Measurements from ENCODE around the gene RBMY1J. TPM values are rescaled to one million over a fixed set of nuclear protein-coding genes. Genes with fewer than 3 reads are reported as not detected.
"Not testable (repeated sequence)": the region's sequence is repeated elsewhere in the genome, so short reads cannot be mapped to it uniquely, and the experiment has no call there.

RBMY1J gene
- total RNA-seq (2022) (not detected in 2 replicates), Bru-seq, nascent RNA (not detected), BruChase-seq, experiment 1, labeled RNA remaining after a 6-hour chase (not detected), BruChase-seq, experiment 2, labeled RNA remaining after a 2-hour chase (not detected)
- long read RNA-seq = 0 reads

GRCh38 chrY:22403110-22403509 is at the start of gene RBMY1J:
TSS of gene RBMY1J (plus strand) at chrY:22403410. CDS start at chrY:22405448, 2,038 bp downstream.
- not testable (repeated sequence) for BruUV-seq (replicated peaks)

GRCh38 chrY:22367416-22367815 is 35.8 kb upstream of the RBMY1J start:
- intact Hi-C loops (cut with micrococcal nuclease; ENCODE audit: unreplicated experiment) = no loop called here
- Mint-ChIP-seq H3K4me3 (ENCODE audit: low read depth, unreplicated experiment) (no peak overlapping the region), H3K27ac (ENCODE audit: unreplicated experiment) (no peak overlapping the region), H3K36me3 (ENCODE audit: insufficient read depth, unreplicated experiment) (no peaks in the 10 kb centered on the region), H3K27me3 (ENCODE audit: unreplicated experiment) (no peaks in the 10 kb centered on the region), H3K9me3 (ENCODE audit: low read depth, unreplicated experiment) (no peaks in the 10 kb centered on the region), H3K4me1 (ENCODE audit: low read depth, unreplicated experiment) (no peaks in the 10 kb centered on the region)
- TF ChIP-seq CTCF (IDR thresholded peaks at IDR 0.05; ENCODE audit: unreplicated experiment) = no peak
- BruUV-seq (replicated peaks) = no TSS peak
- no peak for DNase-seq
- CTCF ChIA-PET = no interaction called here

More at GRCh38 chrY:22403110-22403509, at the start of gene RBMY1J:
- H3K4me3 Mint-ChIP-seq (ENCODE audit: low read depth, unreplicated experiment); H3K9me3 Mint-ChIP-seq (ENCODE audit: low read depth, unreplicated experiment); H3K27ac Mint-ChIP-seq (ENCODE audit: unreplicated experiment); CTCF ChIA-PET; H3K27me3 Mint-ChIP-seq (ENCODE audit: unreplicated experiment); H3K36me3 Mint-ChIP-seq (ENCODE audit: insufficient read depth, unreplicated experiment); intact Hi-C loops (cut with micrococcal nuclease; ENCODE audit: unreplicated experiment); H3K4me1 Mint-ChIP-seq (ENCODE audit: low read depth, unreplicated experiment); DNase-seq: not testable (repeated sequence)

GRCh38 chrY:22370623-22371022 is 32.6 kb upstream of the RBMY1J start:
- BruUV-seq (replicated peaks) = no TSS peak
- no peak for DNase-seq

GRCh38 chrY:22373494-22373893 is 29.7 kb upstream of the RBMY1J start:
- no peaks in the 10 kb centered on the region for H3K36me3 Mint-ChIP-seq (ENCODE audit: insufficient read depth, unreplicated experiment)
- no peak for TF ChIP-seq CTCF (IDR thresholded peaks at IDR 0.05; ENCODE audit: unreplicated experiment)
- no peaks in the 10 kb centered on the region for H3K9me3 Mint-ChIP-seq (ENCODE audit: low read depth, unreplicated experiment)
- H3K4me1 Mint-ChIP-seq (ENCODE audit: low read depth, unreplicated experiment) = no peaks in the 10 kb centered on the region
- H3K4me3 Mint-ChIP-seq (ENCODE audit: low read depth, unreplicated experiment) = no peak overlapping the region
- H3K27me3 Mint-ChIP-seq (ENCODE audit: unreplicated experiment) = no peaks in the 10 kb centered on the region
- no peak for DNase-seq
- no TSS peak for BruUV-seq (replicated peaks)
- no peak overlapping the region for H3K27ac Mint-ChIP-seq (ENCODE audit: unreplicated experiment)
- CTCF ChIA-PET = no interaction called here
- intact Hi-C loops (cut with micrococcal nuclease; ENCODE audit: unreplicated experiment) = no loop called here

More at GRCh38 chrY:22370623-22371022, 32.6 kb upstream of the RBMY1J start:
- intact Hi-C loops (cut with micrococcal nuclease; ENCODE audit: unreplicated experiment) = no loop called here
- Mint-ChIP-seq H3K36me3 (ENCODE audit: insufficient read depth, unreplicated experiment) (no peaks in the 10 kb centered on the region), H3K9me3 (ENCODE audit: low read depth, unreplicated experiment) (no peaks in the 10 kb centered on the region), H3K27me3 (ENCODE audit: unreplicated experiment) (no peaks in the 10 kb centered on the region), H3K4me3 (ENCODE audit: low read depth, unreplicated experiment) (no peak overlapping the region), H3K4me1 (ENCODE audit: low read depth, unreplicated experiment) (no peaks in the 10 kb centered on the region), H3K27ac (ENCODE audit: unreplicated experiment) (no peak overlapping the region)
- no peak for TF ChIP-seq CTCF (IDR thresholded peaks at IDR 0.05; ENCODE audit: unreplicated experiment)
- CTCF ChIA-PET = no interaction called here

GRCh38 chrY:22444718-22445396 is 41.6 kb downstream of the RBMY1J start:
- intact Hi-C loops (cut with micrococcal nuclease; ENCODE audit: unreplicated experiment); H3K4me3 Mint-ChIP-seq (ENCODE audit: low read depth, unreplicated experiment); H3K4me1 Mint-ChIP-seq (ENCODE audit: low read depth, unreplicated experiment); CTCF ChIA-PET; DNase-seq; H3K9me3 Mint-ChIP-seq (ENCODE audit: low read depth, unreplicated experiment); H3K27me3 Mint-ChIP-seq (ENCODE audit: unreplicated experiment); BruUV-seq (replicated peaks); H3K27ac Mint-ChIP-seq (ENCODE audit: unreplicated experiment); H3K36me3 Mint-ChIP-seq (ENCODE audit: insufficient read depth, unreplicated experiment): not testable (repeated sequence)

- H3K9me3 Mint-ChIP-seq (ENCODE audit: low read depth, unreplicated experiment); H3K36me3 Mint-ChIP-seq (ENCODE audit: insufficient read depth, unreplicated experiment); H3K4me1 Mint-ChIP-seq (ENCODE audit: low read depth, unreplicated experiment); BruUV-seq (replicated peaks); intact Hi-C loops (cut with micrococcal nuclease; ENCODE audit: unreplicated experiment); CTCF ChIA-PET; DNase-seq; H3K27ac Mint-ChIP-seq (ENCODE audit: unreplicated experiment); H3K4me3 Mint-ChIP-seq (ENCODE audit: low read depth, unreplicated experiment); H3K27me3 Mint-ChIP-seq (ENCODE audit: unreplicated experiment): not testable (repeated sequence)
These were observed 52.3 kb downstream of the RBMY1J start for GRCh38 chrY:22455522-22455921.

GRCh38 chrY:22461962-22462361 is 58.8 kb downstream of the RBMY1J start:
- H3K4me3 Mint-ChIP-seq (ENCODE audit: low read depth, unreplicated experiment); intact Hi-C loops (cut with micrococcal nuclease; ENCODE audit: unreplicated experiment); CTCF ChIA-PET; H3K27ac Mint-ChIP-seq (ENCODE audit: unreplicated experiment); H3K9me3 Mint-ChIP-seq (ENCODE audit: low read depth, unreplicated experiment); H3K4me1 Mint-ChIP-seq (ENCODE audit: low read depth, unreplicated experiment); DNase-seq; H3K27me3 Mint-ChIP-seq (ENCODE audit: unreplicated experiment); BruUV-seq (replicated peaks); H3K36me3 Mint-ChIP-seq (ENCODE audit: insufficient read depth, unreplicated experiment): not testable (repeated sequence)
